Endodermal cell (in vitro differentiated cells): ENCODE results near the gene STUB1. TPM values are rescaled to one million over a fixed set of nuclear protein-coding genes. Genes with fewer than 3 reads are reported as not detected.
"Not testable (repeated sequence)": the region's sequence is repeated elsewhere in the genome, so short reads cannot be mapped to it uniquely, and the experiment has no call there.

Experiments used
- DNase-seq: peaks from one replicate; pipeline ENCODE4 v3.0.0-alpha.2; 2017
- H3K27ac ChIP-seq: 2 replicates; pipeline ENCODE4 v1.5.1; 2013; ENCODE audit warnings: mild to moderate bottlenecking, low read depth, low read length, moderate library complexity
- H3K27me3 ChIP-seq: 2 replicates; pipeline ENCODE4 v1.6.1; 2013; ENCODE audit warnings: mild to moderate bottlenecking, low read length, moderate library complexity; ENCODE audit not compliant: insufficient read depth, control insufficient read depth, poor library complexity, severe bottlenecking
- H3K36me3 ChIP-seq: 2 replicates; pipeline ENCODE4 v1.7.0; 2013; ENCODE audit warnings: mild to moderate bottlenecking, low read length, moderate library complexity; ENCODE audit not compliant: control insufficient read depth, insufficient read depth
- H3K4me1 ChIP-seq: one replicate; pipeline ENCODE4 v1.7.0; 2013; ENCODE audit warnings: low read length; ENCODE audit not compliant: control insufficient read depth, insufficient read depth
- H3K4me3 ChIP-seq: 2 replicates; pipeline ENCODE4 v1.5.1; 2013; ENCODE audit warnings: mild to moderate bottlenecking, low read length, moderate library complexity
- H3K9ac ChIP-seq: 2 replicates; pipeline ENCODE4 v1.6.1; 2013; ENCODE audit warnings: mild to moderate bottlenecking, low read length, moderate library complexity; ENCODE audit not compliant: poor library complexity, severe bottlenecking; ENCODE audit errors: extremely low read depth
- H3K9me3 ChIP-seq: 2 replicates; pipeline ENCODE4 v1.6.1; 2013; ENCODE audit warnings: mild to moderate bottlenecking, low read length, moderate library complexity; ENCODE audit not compliant: control insufficient read depth
- H3K27ac Mint-ChIP-seq: 2 replicates; pipeline ENCODE4 v1.8.0; 2020; ENCODE audit warnings: mixed read lengths
- H3K27me3 Mint-ChIP-seq: 2 replicates; pipeline ENCODE4 v1.8.0; 2021; ENCODE audit warnings: mild to moderate bottlenecking, mixed read lengths; ENCODE audit not compliant: insufficient read depth
- H3K36me3 Mint-ChIP-seq: 2 replicates; pipeline ENCODE4 v1.8.0; 2020; ENCODE audit warnings: low read depth, mixed read lengths
- H3K4me1 Mint-ChIP-seq: 2 replicates; pipeline ENCODE4 v1.8.0; 2020; ENCODE audit warnings: mixed read lengths
- H3K4me3 Mint-ChIP-seq: 2 replicates; pipeline ENCODE4 v1.8.0; 2020; ENCODE audit warnings: mild to moderate bottlenecking, moderate library complexity, mixed read lengths
- H3K9me3 Mint-ChIP-seq: 2 replicates; pipeline ENCODE4 v1.8.0; 2020; ENCODE audit warnings: mild to moderate bottlenecking, mixed read lengths
- WGBS, 2 experiments: methylation state at CpG; one replicate each; pipeline versions ENCODE4 v1.1.5 to v1.1.7; 2013; ENCODE audit warnings: missing lambda C conversion rate in 2 of 2, mixed read lengths in 1 of 2; ENCODE audit not compliant: insufficient coverage in 1 of 2, insufficient read length in 1 of 2; 5-methylcytosine and 5-hydroxymethylcytosine counted together
- total RNA-seq, 2 donors: library from RNA; stranded (reverse); fragmentation: NEBNext Ultra II Directional in 1 of 2; extraction: Animal tissue kit (Norgen Biotek cat#: 25700) in 1 of 2; gene quantifications; 2 replicates in 1 of 2; 3 replicates in 1 of 2; pipeline ENCODE4 v1.2.1, GENCODE V29; 2021
- TF ChIP-seq, protein P1 (sequence below): fragments of 200-600 bp; sonication (generic); conservative IDR thresholded peaks from 2 replicates; pipeline ENCODE4 v1.5.0; 2021; ENCODE audit warnings: antibody characterized with exemption, mild to moderate bottlenecking

STUB1 gene
- total RNA-seq, 2 donors from 2014 or later: 105 to 124 TPM

- H3K4me3 ChIP-seq, H3K36me3 ChIP-seq, H3K9ac ChIP-seq, H3K9me3 ChIP-seq, H3K36me3 Mint-ChIP-seq, H3K4me1 ChIP-seq, H3K9me3 Mint-ChIP-seq, H3K4me1 Mint-ChIP-seq, H3K4me3 Mint-ChIP-seq, H3K27ac ChIP-seq: not testable (repeated sequence)
- H3K27me3 Mint-ChIP-seq: peaks cover 58% of the 10 kb centered on the region
- TF ChIP-seq, protein P1, sequence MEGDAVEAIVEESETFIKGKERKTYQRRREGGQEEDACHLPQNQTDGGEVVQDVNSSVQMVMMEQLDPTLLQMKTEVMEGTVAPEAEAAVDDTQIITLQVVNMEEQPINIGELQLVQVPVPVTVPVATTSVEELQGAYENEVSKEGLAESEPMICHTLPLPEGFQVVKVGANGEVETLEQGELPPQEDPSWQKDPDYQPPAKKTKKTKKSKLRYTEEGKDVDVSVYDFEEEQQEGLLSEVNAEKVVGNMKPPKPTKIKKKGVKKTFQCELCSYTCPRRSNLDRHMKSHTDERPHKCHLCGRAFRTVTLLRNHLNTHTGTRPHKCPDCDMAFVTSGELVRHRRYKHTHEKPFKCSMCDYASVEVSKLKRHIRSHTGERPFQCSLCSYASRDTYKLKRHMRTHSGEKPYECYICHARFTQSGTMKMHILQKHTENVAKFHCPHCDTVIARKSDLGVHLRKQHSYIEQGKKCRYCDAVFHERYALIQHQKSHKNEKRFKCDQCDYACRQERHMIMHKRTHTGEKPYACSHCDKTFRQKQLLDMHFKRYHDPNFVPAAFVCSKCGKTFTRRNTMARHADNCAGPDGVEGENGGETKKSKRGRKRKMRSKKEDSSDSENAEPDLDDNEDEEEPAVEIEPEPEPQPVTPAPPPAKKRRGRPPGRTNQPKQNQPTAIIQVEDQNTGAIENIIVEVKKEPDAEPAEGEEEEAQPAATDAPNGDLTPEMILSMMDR: peak; percentile 76
- peak; percentile 91 for DNase-seq
- H3K27me3 ChIP-seq: peaks cover 62% of the 10 kb centered on the region
- WGBS, 2 experiments: 24 to 57% methylated on average over 5 to 13 of the region's 13 CpGs
- peak overlapping the region; percentile 75 for H3K27ac Mint-ChIP-seq
Measured at GRCh38 chr16:712740-713250, 32.6 kb downstream of the STUB1 start.

GRCh38 chr16:714079-714478 is 33.9 kb downstream of the STUB1 start:
- peaks cover 45% of the 10 kb centered on the region for H3K27me3 Mint-ChIP-seq
- no peak overlapping the region for H3K9ac ChIP-seq
- WGBS, 2 experiments: 93 to 94% methylated on average over 5 to 11 of the region's 11 CpGs
- H3K27ac Mint-ChIP-seq: no peak overlapping the region
- no peaks in the 10 kb centered on the region for H3K9me3 Mint-ChIP-seq
- H3K4me3 Mint-ChIP-seq: no peak overlapping the region
- peaks cover 49% of the 10 kb centered on the region for H3K27me3 ChIP-seq
- H3K36me3 Mint-ChIP-seq: no peaks in the 10 kb centered on the region
- no peak overlapping the region for H3K27ac ChIP-seq
- TF ChIP-seq, protein P1: no peak
- H3K4me3 ChIP-seq: no peak overlapping the region
- no peak for DNase-seq
- no peaks in the 10 kb centered on the region for H3K36me3 ChIP-seq
- no peaks in the 10 kb centered on the region for H3K9me3 ChIP-seq
- H3K4me1 Mint-ChIP-seq: peaks cover 6% of the 10 kb centered on the region
- peaks cover 4% of the 10 kb centered on the region for H3K4me1 ChIP-seq

- H3K36me3 ChIP-seq: no peaks in the 10 kb centered on the region
- H3K27me3 ChIP-seq: peaks cover 42% of the 10 kb centered on the region
- H3K4me1 ChIP-seq: peaks cover 4% of the 10 kb centered on the region
- H3K4me3 ChIP-seq: peak within 1 kb of the TSS; percentile 60
- H3K9me3 ChIP-seq: no peaks in the 10 kb centered on the region
- H3K4me3 Mint-ChIP-seq: peak within 1 kb of the TSS; percentile 49
- H3K27ac ChIP-seq: peak within 1 kb of the TSS; percentile 68
- H3K9me3 Mint-ChIP-seq: no peaks in the 10 kb centered on the region
- WGBS, 2 experiments: 9 to 59% methylated on average over 6 to 108 of the region's 108 CpGs
- peaks cover 6% of the 10 kb centered on the region for H3K4me1 Mint-ChIP-seq
- H3K27me3 Mint-ChIP-seq: peaks cover 38% of the 10 kb centered on the region
- H3K36me3 Mint-ChIP-seq: no peaks in the 10 kb centered on the region
- H3K9ac ChIP-seq: no peak within 1 kb of the TSS
- H3K27ac Mint-ChIP-seq: no peak within 1 kb of the TSS
- TF ChIP-seq, protein P1: no peak
- peak; percentile 95 for DNase-seq
Measured at GRCh38 chr16:714558-715476, 34.6 kb downstream of the STUB1 start, which contains the start of gene METRN. METRN (plus strand) TSS chr16:715118; CDS start chr16:715290, 172 bp downstream.
